Gastrocnemius medialis (tissue), 4 donors: ENCODE measurements around the gene TLR1.

ENCODE experiments used
- CTCF ChIP-seq, 5 experiments: fragments of 450-650 bp in 3 of 5; fragments of 200-600 bp in 2 of 5; sonication (generic) in 2 of 5; IDR thresholded peaks in 4 of 5; conservative IDR thresholded peaks in 1 of 5; 1 replicate in 4 of 5; 2 replicates in 1 of 5; pipeline ENCODE4 v1.5.1; 2016 to 2019; ENCODE audit warnings: antibody characterized with exemption in 5 of 5, mild to moderate bottlenecking in 3 of 5, moderate library complexity in 3 of 5
- POLR2A ChIP-seq, 2 donors: fragments of 450-650 bp; IDR thresholded peaks; one replicate each; pipeline ENCODE4 v1.6.1; 2017; ENCODE audit warnings: antibody characterized with exemption in 2 of 2, mild to moderate bottlenecking in 2 of 2, moderate library complexity in 2 of 2

- no peak for TF ChIP-seq CTCF (IDR thresholded peaks at IDR 0.05 in 4 of 5, conservative IDR thresholded peaks at IDR 0.05 in 1 of 5)
- TF ChIP-seq POLR2A (IDR thresholded peaks at IDR 0.05): no peak
Measured at GRCh38 chr4:38783109-38783460, 21.5 kb downstream of the TLR1 start.
